ENCODE measurements around the gene CDK17.

DNA sequence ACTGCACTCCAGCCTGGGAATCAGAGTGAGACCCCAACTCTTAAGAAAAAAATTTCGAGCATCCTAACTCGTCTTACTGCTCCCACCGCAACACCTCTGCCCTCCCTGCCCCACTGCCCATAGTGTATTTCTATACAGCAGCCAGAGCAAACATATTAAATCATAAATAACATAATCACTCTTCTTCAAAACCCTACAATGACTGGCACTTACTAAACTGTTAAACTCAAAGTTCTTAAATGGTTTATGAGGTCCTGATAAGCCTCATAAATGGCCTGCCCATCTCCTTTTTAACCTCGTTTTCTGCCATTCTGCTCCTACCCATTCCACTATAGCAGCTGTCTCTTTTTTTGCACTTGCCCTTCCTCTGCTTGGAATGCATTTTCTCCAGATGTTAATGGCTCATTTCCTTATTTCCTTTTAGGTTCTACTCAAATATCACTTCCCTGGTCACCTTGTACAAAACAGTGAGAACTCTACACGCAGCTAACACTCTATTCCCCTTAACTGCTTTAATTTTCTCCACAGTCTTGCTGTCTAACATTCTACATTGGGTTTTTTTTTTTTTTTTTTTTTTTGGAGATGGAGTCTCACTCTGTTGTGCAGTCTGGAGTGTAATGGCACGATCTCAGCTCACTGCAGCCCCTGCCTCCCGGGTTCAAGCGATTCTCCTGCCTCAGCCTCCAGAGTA lies 45.2 kb downstream of the CDK17 start:
- TF ChIP-seq EZH2phosphoT487 (IDR thresholded peaks at IDR 0.05; ENCODE audit: insufficient read depth, low read depth) = no peak
- no peak for TF ChIP-seq EZH2 (IDR thresholded peaks at IDR 0.05; ENCODE audit: insufficient read depth, poor library complexity, severe bottlenecking)
